ENCODE measurements around the gene ARMC8. TPM values are rescaled to one million over a fixed set of nuclear protein-coding genes. Genes with fewer than 3 reads are reported as not detected.

Gene ARMC8
- total RNA-seq, 1 donor from 2014 or later: 45.3 TPM

GRCh38 chr3:138326866-138327595, 139.9 kb downstream of the ARMC8 start:
- TF ChIP-seq CTCF (IDR thresholded peaks at IDR 0.05): no peak
- peaks cover 5% of the 10 kb centered on the region for H3K27me3 ChIP-seq (ENCODE audit: low read depth)
- H3K4me3 ChIP-seq: no peak overlapping the region
- no peaks in the 10 kb centered on the region for H3K36me3 ChIP-seq
- H3K9me3 ChIP-seq: no peaks in the 10 kb centered on the region
- H3K4me1 ChIP-seq: peaks cover 9% of the 10 kb centered on the region
- DNase-seq (no peak), ATAC-seq (no peak)
- intact Hi-C loops (cut with DNase I): no loop called here
- no peak overlapping the region for H3K27ac ChIP-seq

- Histone ChIP-seq H3K4me1 (peaks cover 9% of the 10 kb centered on the region), H3K27me3 (ENCODE audit: low read depth) (peaks cover 5% of the 10 kb centered on the region), H3K36me3 (no peaks in the 10 kb centered on the region), H3K27ac (no peak overlapping the region), H3K4me3 (no peak overlapping the region), H3K9me3 (no peaks in the 10 kb centered on the region)
- ATAC-seq (no peak), DNase-seq (no peak)
- intact Hi-C loops (cut with DNase I): no loop called here
- TF ChIP-seq CTCF (IDR thresholded peaks at IDR 0.05): no peak
Measured at GRCh38 chr3:138327831-138328230, 140.7 kb downstream of the ARMC8 start.

- no peaks in the 10 kb centered on the region for H3K36me3 ChIP-seq
- no peak for ATAC-seq
- TF ChIP-seq CTCF (IDR thresholded peaks at IDR 0.05): no peak
- no peak overlapping the region for H3K27ac ChIP-seq
- H3K27me3 ChIP-seq (ENCODE audit: low read depth): peaks cover under 1% of the 10 kb centered on the region
- intact Hi-C loops (cut with DNase I): no loop called here
- H3K9me3 ChIP-seq: no peaks in the 10 kb centered on the region
- H3K4me1 ChIP-seq: peaks cover 9% of the 10 kb centered on the region
- no peak for DNase-seq
- H3K4me3 ChIP-seq: peak overlapping the region; percentile 66
Measured at GRCh38 chr3:138328341-138328740, 141.2 kb downstream of the ARMC8 start.

- Histone ChIP-seq H3K4me3 (peak within 1 kb of the TSS; percentile 66), H3K4me1 (peaks cover 9% of the 10 kb centered on the region), H3K36me3 (no peaks in the 10 kb centered on the region), H3K9me3 (no peaks in the 10 kb centered on the region), H3K27me3 (ENCODE audit: low read depth) (no peaks in the 10 kb centered on the region), H3K27ac (peak within 1 kb of the TSS; percentile 54)
- TF ChIP-seq CTCF (IDR thresholded peaks at IDR 0.05): peak; percentile 62
- intact Hi-C loops (cut with DNase I): no loop called here
- DNase-seq: peak; percentile 94
- ATAC-seq: peak; percentile 97 to 98
Measured at GRCh38 chr3:138329127-138329983, 142.3 kb downstream of the ARMC8 start, which contains the start of gene NME9. NME9 (minus strand) TSS chr3:138329851; CDS start chr3:138329335, 516 bp downstream.

- DNase-seq (no peak), ATAC-seq (no peak)
- intact Hi-C loops (cut with DNase I): no loop called here
- Histone ChIP-seq H3K4me1 (peaks cover 9% of the 10 kb centered on the region), H3K4me3 (peak overlapping the region; percentile 66), H3K9me3 (no peaks in the 10 kb centered on the region), H3K27ac (no peak overlapping the region), H3K27me3 (ENCODE audit: low read depth) (no peaks in the 10 kb centered on the region), H3K36me3 (no peaks in the 10 kb centered on the region)
- TF ChIP-seq CTCF (IDR thresholded peaks at IDR 0.05): no peak
Measured at GRCh38 chr3:138329984-138330293, 142.8 kb downstream of the ARMC8 start.

Measured in lower lobe of right lung (tissue), 2 donors.